SK-N-MC (cell line): ENCODE results near the gene SLCO4A1.

Source experiments
- DNase-seq: peaks from one replicate; pipeline ENCODE4 v3.0.0-alpha.2; 2011; ENCODE audit warnings: low read depth, low spot score
- H3K27ac ChIP-seq: fragments of 200-600 bp; sonication (generic); 2 replicates; pipeline ENCODE4 v1.5.1; 2016; ENCODE audit warnings: mixed run types
- H3K36me3 ChIP-seq: fragments of 200-600 bp; sonication (generic); 2 replicates; pipeline ENCODE4 v1.6.1; 2017; ENCODE audit warnings: antibody characterized with exemption, low read length, mixed read lengths; ENCODE audit not compliant: insufficient read depth
- H3K4me3 ChIP-seq: fragments of 200-600 bp; sonication (generic); 2 replicates; pipeline ENCODE4 v1.5.1; 2016
- H3K9ac ChIP-seq: fragments of 200-600 bp; sonication (generic); 2 replicates; pipeline ENCODE4 v1.8.0; 2017; ENCODE audit warnings: mixed run types, mixed read lengths; ENCODE audit not compliant: insufficient read length
- H3K9me3 ChIP-seq: fragments of 200-600 bp; sonication (generic); 2 replicates; pipeline ENCODE4 v1.6.1; 2017; ENCODE audit warnings: low read depth, mild to moderate bottlenecking, antibody characterized with exemption, low read length, moderate library complexity, mixed read lengths
- EZH2 ChIP-seq: fragments of 200-600 bp; sonication (generic); IDR thresholded peaks from one replicate; pipeline ENCODE4 v1.6.1; 2017; ENCODE audit warnings: antibody characterized with exemption
- FOXP2 ChIP-seq: optimal IDR thresholded peaks from 2 replicates; pipeline ENCODE3; 2011; ENCODE audit warnings: mild to moderate bottlenecking, moderate library complexity; ENCODE audit not compliant: insufficient read depth; ENCODE audit errors: extremely low read length, control extremely low read depth
- POLR2AphosphoS5 ChIP-seq: IDR thresholded peaks from 2 replicates; pipeline ENCODE4 v1.6.1; 2012; ENCODE audit warnings: mild to moderate bottlenecking, low read depth, low read length, borderline replicate concordance

SLCO4A1 gene

GRCh38 chr20:62704341-62704948 is 62.1 kb downstream of the SLCO4A1 start:
- DNase-seq = no peak
- Histone ChIP-seq H3K9ac (no peak overlapping the region), H3K4me3 (no peak overlapping the region), H3K36me3 (no peaks in the 10 kb centered on the region), H3K27ac (no peak overlapping the region), H3K9me3 (no peaks in the 10 kb centered on the region)
- no peak for TF ChIP-seq POLR2AphosphoS5
- TF ChIP-seq EZH2 = no peak
- TF ChIP-seq FOXP2 = no peak

GRCh38 chr20:62705627-62706026 is 63.3 kb downstream of the SLCO4A1 start:
- TF ChIP-seq POLR2AphosphoS5 = no peak
- no peak for TF ChIP-seq FOXP2
- TF ChIP-seq EZH2 = no peak
- Histone ChIP-seq H3K36me3 (no peaks in the 10 kb centered on the region), H3K27ac (no peak overlapping the region), H3K9me3 (no peaks in the 10 kb centered on the region), H3K9ac (no peak overlapping the region), H3K4me3 (no peak overlapping the region)
- DNase-seq = no peak

GRCh38 chr20:62706344-62706743 is 64.0 kb downstream of the SLCO4A1 start:
- TF ChIP-seq FOXP2 (no peak), POLR2AphosphoS5 (no peak), EZH2 (no peak)
- no peak for DNase-seq
- Histone ChIP-seq H3K27ac (no peak overlapping the region), H3K36me3 (no peaks in the 10 kb centered on the region), H3K9ac (no peak overlapping the region), H3K9me3 (no peaks in the 10 kb centered on the region), H3K4me3 (no peak overlapping the region)

- DNase-seq = no peak
- H3K9me3 ChIP-seq = no peaks in the 10 kb centered on the region
- no peaks in the 10 kb centered on the region for H3K36me3 ChIP-seq
- no peak overlapping the region for H3K9ac ChIP-seq
- H3K4me3 ChIP-seq = no peak overlapping the region
- no peak for TF ChIP-seq FOXP2
- no peak for TF ChIP-seq EZH2
- TF ChIP-seq POLR2AphosphoS5 = no peak
- no peak overlapping the region for H3K27ac ChIP-seq
Measured at GRCh38 chr20:62706857-62707256, 64.6 kb downstream of the SLCO4A1 start.

GRCh38 chr20:62707276-62707920 is 65.1 kb downstream of the SLCO4A1 start:
- Histone ChIP-seq H3K9me3 (no peaks in the 10 kb centered on the region), H3K4me3 (no peak overlapping the region), H3K36me3 (no peaks in the 10 kb centered on the region), H3K9ac (no peak overlapping the region), H3K27ac (no peak overlapping the region)
- DNase-seq = no peak
- TF ChIP-seq FOXP2 = no peak
- no peak for TF ChIP-seq POLR2AphosphoS5

- no peak for DNase-seq
- Histone ChIP-seq H3K9ac (no peak overlapping the region), H3K9me3 (no peaks in the 10 kb centered on the region), H3K4me3 (peak overlapping the region; percentile 33; the same call in 1 of the 2 replicates), H3K27ac (no peak overlapping the region), H3K36me3 (no peaks in the 10 kb centered on the region)
- TF ChIP-seq POLR2AphosphoS5 (no peak), EZH2 (no peak), FOXP2 (no peak)
Measured at GRCh38 chr20:62707921-62708521, 65.7 kb downstream of the SLCO4A1 start.

GRCh38 chr20:62708591-62709536 is 66.6 kb downstream of the SLCO4A1 start, which contains the start of gene NTSR1:
NTSR1 (plus strand) TSS chr20:62708836; CDS start chr20:62709208, 372 bp downstream.
- no peaks in the 10 kb centered on the region for H3K36me3 ChIP-seq
- H3K4me3 ChIP-seq = peak within 1 kb of the TSS; percentile 33
- no peak for DNase-seq
- H3K9me3 ChIP-seq = no peaks in the 10 kb centered on the region
- no peak within 1 kb of the TSS for H3K9ac ChIP-seq
- TF ChIP-seq POLR2AphosphoS5 (no peak), FOXP2 (no peak), EZH2 (no peak)
- H3K27ac ChIP-seq = no peak within 1 kb of the TSS

GRCh38 chr20:62709537-62709905 is 67.2 kb downstream of the SLCO4A1 start:
- Histone ChIP-seq H3K9me3 (no peaks in the 10 kb centered on the region), H3K27ac (no peak overlapping the region), H3K4me3 (no peak overlapping the region), H3K36me3 (no peaks in the 10 kb centered on the region), H3K9ac (no peak overlapping the region)
- no peak for DNase-seq
- TF ChIP-seq FOXP2 (no peak), EZH2 (no peak), POLR2AphosphoS5 (no peak)
